NB4 (cell line): ENCODE results near the gene TMC4.

ENCODE experiments used
- POLR2A ChIP-seq: IDR thresholded peaks from 2 replicates; pipeline ENCODE4 v1.6.1; 2011; ENCODE audit warnings: mild to moderate bottlenecking; ENCODE audit not compliant: insufficient read length; ENCODE audit errors: extremely low read depth
- TF ChIP-seq, protein P1 (sequence below): IDR thresholded peaks from one replicate; pipeline ENCODE4 v1.5.1; 2012; ENCODE audit warnings: low read depth, low read length

GRCh38 chr19:54189735-54190502, 17.0 kb upstream of the TMC4 start:
- peak; percentile 58 for TF ChIP-seq POLR2A
- TF ChIP-seq, protein P1, sequence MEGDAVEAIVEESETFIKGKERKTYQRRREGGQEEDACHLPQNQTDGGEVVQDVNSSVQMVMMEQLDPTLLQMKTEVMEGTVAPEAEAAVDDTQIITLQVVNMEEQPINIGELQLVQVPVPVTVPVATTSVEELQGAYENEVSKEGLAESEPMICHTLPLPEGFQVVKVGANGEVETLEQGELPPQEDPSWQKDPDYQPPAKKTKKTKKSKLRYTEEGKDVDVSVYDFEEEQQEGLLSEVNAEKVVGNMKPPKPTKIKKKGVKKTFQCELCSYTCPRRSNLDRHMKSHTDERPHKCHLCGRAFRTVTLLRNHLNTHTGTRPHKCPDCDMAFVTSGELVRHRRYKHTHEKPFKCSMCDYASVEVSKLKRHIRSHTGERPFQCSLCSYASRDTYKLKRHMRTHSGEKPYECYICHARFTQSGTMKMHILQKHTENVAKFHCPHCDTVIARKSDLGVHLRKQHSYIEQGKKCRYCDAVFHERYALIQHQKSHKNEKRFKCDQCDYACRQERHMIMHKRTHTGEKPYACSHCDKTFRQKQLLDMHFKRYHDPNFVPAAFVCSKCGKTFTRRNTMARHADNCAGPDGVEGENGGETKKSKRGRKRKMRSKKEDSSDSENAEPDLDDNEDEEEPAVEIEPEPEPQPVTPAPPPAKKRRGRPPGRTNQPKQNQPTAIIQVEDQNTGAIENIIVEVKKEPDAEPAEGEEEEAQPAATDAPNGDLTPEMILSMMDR: no peak
